Adrenal gland (tissue), 12 donors: Measurements from ENCODE around the gene AMPD3. TPM values are rescaled to one million over a fixed set of nuclear protein-coding genes. Genes with fewer than 3 reads are reported as not detected.

Experiments
- DNase-seq, 7 donors: peaks; one replicate each; pipeline ENCODE4 v3.0.0-alpha.2; 2019 to 2020
- H3K27ac ChIP-seq, 5 donors: fragments of 200-600 bp; sonication (generic) in 4 of 5; 1 replicate in 3 of 5; 2 replicates in 2 of 5; pipeline versions ENCODE4 v1.5.1 to v1.8.0; 2016 to 2020; ENCODE audit warnings: mild to moderate bottlenecking in 1 of 5
- H3K27me3 ChIP-seq: fragments of 200-600 bp; 2 replicates; pipeline ENCODE4 v1.8.0; 2021
- H3K36me3 ChIP-seq, 2 donors: fragments of 200-600 bp; replicated peaks in 1 of 2; 1 replicate in 1 of 2; 2 replicates in 1 of 2; pipeline versions ENCODE4 v1.5.1 to v1.8.0; 2018 to 2022
- H3K4me1 ChIP-seq, 2 donors: fragments of 200-600 bp; replicated peaks in 1 of 2; 1 replicate in 1 of 2; 2 replicates in 1 of 2; pipeline versions ENCODE4 v1.5.1 to v1.8.0; 2018 to 2021
- H3K4me3 ChIP-seq, 4 donors: fragments of 200-600 bp; sonication (generic) in 3 of 4; one replicate each; pipeline ENCODE4 v1.5.1; 2016 to 2018
- H3K9me3 ChIP-seq, 3 donors: fragments of 200-600 bp; sonication (generic) in 1 of 3; replicated peaks in 1 of 3; 1 replicate in 2 of 3; 2 replicates in 1 of 3; pipeline versions ENCODE4 v1.5.1 to v1.8.0; 2016 to 2021
- POLR2A ChIP-seq, 2 donors: fragments of 450-650 bp; IDR thresholded peaks; one replicate each; pipeline ENCODE4 v1.6.1; 2017; ENCODE audit warnings: antibody characterized with exemption in 2 of 2, mild to moderate bottlenecking in 2 of 2, moderate library complexity in 1 of 2
- WGBS, 4 donors: extraction: QIAGEN DNeasy Blood & Tissue Kit in 2 of 4; methylation state at CpG; one replicate each; pipeline versions ENCODE4 v1.1.5 to v1.1.7; 2013 to 2017; 5-methylcytosine and 5-hydroxymethylcytosine counted together
- intact Hi-C, 2 donors: fragments of 100-400 bp; cut with DNase I; formaldehyde crosslinking; loops; one replicate each; pipeline versions ENCODE4 v1.14.1 to v1.15.0; 2022 to 2023
- polyA plus RNA-seq, 3 donors: library from polyadenylated mRNA; stranded (reverse); fragments of 200-250 nt in 2 of 3; fragments of 350-450 nt in 1 of 3; fragmentation: Illumina TruSeq in 1 of 3; extraction: RNeasy Lipid Tissue Mini Kit (QIAGEN cat#74804) in 1 of 3; gene quantifications; one replicate each; pipeline ENCODE4 v1.2.3, GENCODE V29; 2013 to 2014
- total RNA-seq, 9 donors: library from RNA; depleted of rRNA in 4 of 9; stranded (reverse); fragments of >200 nt in 4 of 9; fragments of 120-200 nt in 1 of 9; fragmentation: NEBNext Ultra II Directional in 1 of 9; extraction: Animal tissue kit (Norgen Biotek cat#: 25700) in 1 of 9; gene quantifications; one replicate each; pipeline versions ENCODE4 v1.1.0 to v1.2.4, GENCODE V29; 2013 to 2023
- TF ChIP-seq, protein P1 (sequence below), 6 experiments: fragments of 450-650 bp in 4 of 6; fragments of 200-600 bp in 2 of 6; sonication (generic) in 1 of 6; IDR thresholded peaks; 1 replicate in 5 of 6; 2 replicates in 1 of 6; pipeline versions ENCODE4 v1.5.1 to v1.8.0; 2016 to 2021; ENCODE audit warnings: antibody characterized with exemption in 6 of 6, mild to moderate bottlenecking in 2 of 6, moderate library complexity in 1 of 6
- donor health status: healthy with polysubstance abuse.
- donor health status: Bipolar disorder and iron deficiency.
- donor health status: DM: yes; HTN: yes; CAD: no.
- donor health status: DM: no; HTN: no; CAD: no.
- donor health status: DM: no; HTN: no; CAD: no.
- donor health status: DM: yes; HTN: yes; CAD: no.

Gene AMPD3
- total and polyA plus RNA-seq, 12 donors = 16.5 to 64.1 (median 42.9) TPM

- H3K9me3 ChIP-seq = no peaks in the 10 kb centered on the region
- H3K36me3 ChIP-seq = peaks cover 0 to 87% of the 10 kb centered on the region in 2 donors
- no peak overlapping the region for H3K4me3 ChIP-seq
- peaks cover 0 to 3% of the 10 kb centered on the region in 2 donors for H3K4me1 ChIP-seq
- DNase-seq = peak in 3 of 7 donors; percentile 6 to 39 (median 11)
- WGBS, 4 donors = 87 to 95% (median 92%) methylated on average over 7 of the region's 7 CpGs
- intact Hi-C loops = no loop called here
- no peak for TF ChIP-seq POLR2A (IDR thresholded peaks at IDR 0.05)
- TF ChIP-seq, protein P1, sequence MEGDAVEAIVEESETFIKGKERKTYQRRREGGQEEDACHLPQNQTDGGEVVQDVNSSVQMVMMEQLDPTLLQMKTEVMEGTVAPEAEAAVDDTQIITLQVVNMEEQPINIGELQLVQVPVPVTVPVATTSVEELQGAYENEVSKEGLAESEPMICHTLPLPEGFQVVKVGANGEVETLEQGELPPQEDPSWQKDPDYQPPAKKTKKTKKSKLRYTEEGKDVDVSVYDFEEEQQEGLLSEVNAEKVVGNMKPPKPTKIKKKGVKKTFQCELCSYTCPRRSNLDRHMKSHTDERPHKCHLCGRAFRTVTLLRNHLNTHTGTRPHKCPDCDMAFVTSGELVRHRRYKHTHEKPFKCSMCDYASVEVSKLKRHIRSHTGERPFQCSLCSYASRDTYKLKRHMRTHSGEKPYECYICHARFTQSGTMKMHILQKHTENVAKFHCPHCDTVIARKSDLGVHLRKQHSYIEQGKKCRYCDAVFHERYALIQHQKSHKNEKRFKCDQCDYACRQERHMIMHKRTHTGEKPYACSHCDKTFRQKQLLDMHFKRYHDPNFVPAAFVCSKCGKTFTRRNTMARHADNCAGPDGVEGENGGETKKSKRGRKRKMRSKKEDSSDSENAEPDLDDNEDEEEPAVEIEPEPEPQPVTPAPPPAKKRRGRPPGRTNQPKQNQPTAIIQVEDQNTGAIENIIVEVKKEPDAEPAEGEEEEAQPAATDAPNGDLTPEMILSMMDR (IDR thresholded peaks at IDR 0.05) = no peak
- H3K27ac ChIP-seq = no peak overlapping the region
- no peaks in the 10 kb centered on the region for H3K27me3 ChIP-seq
Measured at GRCh38 chr11:10498022-10498400, 42.9 kb downstream of the AMPD3 start.

GRCh38 chr11:10498426-10499250, 43.6 kb downstream of the AMPD3 start:
- Histone ChIP-seq H3K4me3 (no peak overlapping the region), H3K27me3 (no peaks in the 10 kb centered on the region), H3K9me3 (no peaks in the 10 kb centered on the region), H3K4me1 (peaks cover 0 to 4% of the 10 kb centered on the region in 2 donors), H3K36me3 (peaks cover 0 to 81% of the 10 kb centered on the region in 2 donors), H3K27ac (no peak overlapping the region)
- peak in 3 of 7 donors; percentile 11 to 35 (median 12) for DNase-seq
- WGBS, 4 donors = 88 to 96% (median 91%) methylated on average over 7 to 10 of the region's 10 CpGs
- intact Hi-C loops = no loop called here
- TF ChIP-seq, protein P1 (IDR thresholded peaks at IDR 0.05) = no peak
- TF ChIP-seq POLR2A (IDR thresholded peaks at IDR 0.05) = no peak

- Histone ChIP-seq H3K4me1 (peaks cover 0 to 4% of the 10 kb centered on the region in 2 donors), H3K27ac (no peak overlapping the region), H3K4me3 (no peak overlapping the region), H3K36me3 (peaks cover 0 to 77% of the 10 kb centered on the region in 2 donors), H3K27me3 (no peaks in the 10 kb centered on the region), H3K9me3 (no peaks in the 10 kb centered on the region)
- DNase-seq = peak in 4 of 7 donors; percentile 14 to 53 (median 40)
- 64 to 84% (median 72%) methylated on average over 2 to 5 of the region's 5 CpGs for WGBS, 4 donors
- TF ChIP-seq, protein P1 (IDR thresholded peaks at IDR 0.05) = no peak
- TF ChIP-seq POLR2A (IDR thresholded peaks at IDR 0.05) = no peak
- intact Hi-C loops = no loop called here
Measured at GRCh38 chr11:10499452-10499851, 44.4 kb downstream of the AMPD3 start.

DNA sequence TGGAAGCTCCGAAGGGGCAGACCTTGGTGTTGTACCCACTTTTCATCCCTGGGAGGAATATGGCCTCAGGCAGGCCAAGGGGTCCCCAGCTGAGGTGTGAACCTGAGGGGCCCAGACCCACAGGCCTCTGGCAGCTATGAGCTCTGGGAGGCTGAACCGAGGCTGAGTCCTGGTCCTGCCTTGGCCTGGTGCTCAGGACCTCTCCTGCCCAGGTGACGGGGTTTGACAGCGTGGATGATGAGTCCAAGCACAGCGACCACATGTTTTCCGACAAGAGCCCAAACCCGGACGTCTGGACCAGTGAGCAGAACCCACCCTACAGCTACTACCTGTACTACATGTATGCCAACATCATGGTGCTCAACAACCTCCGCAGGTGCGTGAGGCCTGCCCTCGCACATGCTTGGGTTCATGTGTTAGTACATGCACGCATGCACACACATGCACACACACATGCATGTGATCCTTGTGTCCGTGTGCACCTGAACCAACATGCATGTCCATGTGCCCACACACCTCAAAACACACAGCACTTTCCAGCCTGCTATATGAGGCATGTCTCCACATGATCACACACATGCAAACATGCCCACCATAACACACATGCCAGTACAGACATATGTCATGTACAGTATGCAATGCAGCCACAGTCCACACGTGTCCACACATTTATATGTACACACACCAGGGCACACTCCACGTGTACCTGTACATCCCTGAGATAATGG, 45.0 kb downstream of the AMPD3 start:
- Histone ChIP-seq H3K36me3 (peaks cover 0 to 77% of the 10 kb centered on the region in 2 donors), H3K4me3 (no peak overlapping the region), H3K4me1 (peaks cover 0 to 4% of the 10 kb centered on the region in 2 donors), H3K27me3 (no peaks in the 10 kb centered on the region), H3K9me3 (no peaks in the 10 kb centered on the region), H3K27ac (no peak overlapping the region)
- WGBS, 4 donors = 83 to 94% (median 93%) methylated on average over 10 to 15 of the region's 15 CpGs
- peak in 3 of 7 donors; percentile 13 to 50 (median 14) for DNase-seq
- intact Hi-C loops = no loop called here
- TF ChIP-seq POLR2A (IDR thresholded peaks at IDR 0.05) = no peak
- TF ChIP-seq, protein P1 (IDR thresholded peaks at IDR 0.05) = no peak
